G401 (cell line): ENCODE results near the gene PPP1R13B. TPM values are rescaled to one million over a fixed set of nuclear protein-coding genes. Genes with fewer than 3 reads are reported as not detected.

Source experiments
- DNase-seq: peaks from one replicate; pipeline ENCODE4 v3.0.0-alpha.2; 2015; ENCODE audit warnings: low spot score
- in situ Hi-C: cut with HindIII; loops from 2 replicates; pipeline ENCODE4 v1.10.0; 2016; ENCODE audit warnings: low sequenced_read_pairs, mixed read lengths
- total RNA-seq: library from RNA; depleted of rRNA; stranded (reverse); fragments of >200 nt; shearing (Covaris generic); gene quantifications from 2 replicates; pipeline ENCODE4 v1.2.3, GENCODE V29; 2014

The PPP1R13B gene
- total RNA-seq, 1 experiment from 2014 or later = 12.8 TPM

DNA sequence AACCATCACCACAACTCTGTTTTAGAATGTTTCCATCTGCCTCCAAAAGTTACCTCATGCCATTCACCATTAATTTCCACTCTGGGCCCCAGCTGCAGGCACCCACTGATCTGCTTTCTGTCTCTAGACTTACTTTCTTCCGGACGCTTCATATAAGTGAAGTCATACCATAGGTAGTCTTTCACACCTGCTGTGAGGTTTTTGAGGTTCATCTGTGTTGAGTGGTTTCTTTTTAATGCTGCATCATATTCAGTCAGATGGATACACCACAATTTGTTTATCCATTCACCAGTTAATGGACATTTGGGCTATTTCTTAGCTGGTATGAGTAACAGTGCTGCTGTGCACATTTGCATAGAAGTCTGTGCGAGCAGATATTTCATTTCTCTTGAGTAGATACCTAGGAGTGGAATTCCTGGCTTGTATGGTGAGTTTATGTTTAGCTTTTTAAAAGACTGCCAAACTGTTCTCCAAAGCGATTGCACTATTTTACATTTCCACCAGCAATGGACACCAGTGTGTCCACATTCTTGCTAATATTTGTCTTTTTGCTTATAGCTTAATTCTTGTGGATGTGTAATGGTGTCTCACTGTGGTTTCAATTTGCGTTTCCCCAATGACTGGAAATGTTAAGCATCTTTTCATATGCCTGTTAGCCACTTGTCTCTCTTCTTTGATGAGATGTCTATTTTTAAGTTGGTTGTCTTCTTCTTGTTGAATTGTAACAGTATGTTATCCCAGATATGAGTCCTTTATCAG, 83.5 kb downstream of the PPP1R13B start:
- in situ Hi-C loops = no loop called here
- no peak for DNase-seq

DNA sequence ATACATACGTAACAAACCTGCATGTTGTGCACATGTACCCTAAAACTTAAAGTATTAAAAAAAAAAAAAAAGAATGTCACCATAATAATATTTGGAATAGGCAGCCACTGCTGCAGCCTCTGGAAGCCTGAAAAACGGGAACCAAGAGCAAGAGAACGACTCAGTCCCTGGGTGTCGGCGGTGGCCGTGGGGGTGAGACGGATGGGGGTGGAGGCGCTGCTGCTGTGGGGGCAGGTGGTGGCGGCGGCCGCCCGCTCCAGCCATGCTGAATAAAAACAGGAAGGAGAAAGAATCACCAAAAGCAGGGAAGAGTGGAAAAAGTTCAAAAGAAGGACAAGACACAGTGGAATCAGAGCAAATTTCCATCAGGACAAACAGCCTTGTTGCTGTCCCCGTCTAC, 84.8 kb downstream of the PPP1R13B start:
- in situ Hi-C loops = no loop called here
- DNase-seq = no peak

DNA sequence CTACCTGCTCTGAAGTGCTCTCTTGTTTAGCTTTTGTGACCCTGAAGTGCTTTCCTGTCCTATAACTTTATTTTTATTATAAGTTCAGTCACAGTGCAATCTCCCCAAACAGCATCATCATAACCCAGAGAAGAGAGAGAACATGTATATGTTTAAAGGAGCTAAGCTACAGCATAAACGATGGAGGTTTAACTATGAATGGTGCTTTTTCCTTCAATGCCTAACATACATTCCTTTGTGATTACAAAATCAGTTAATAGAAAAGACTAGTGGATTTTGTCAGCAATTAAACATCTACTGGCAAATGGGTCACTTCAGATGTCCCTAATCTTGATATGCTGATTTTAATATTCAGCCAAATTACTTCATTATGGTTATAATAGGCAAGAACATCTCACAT, 85.3 kb downstream of the PPP1R13B start:
- in situ Hi-C loops = no loop called here

DNA sequence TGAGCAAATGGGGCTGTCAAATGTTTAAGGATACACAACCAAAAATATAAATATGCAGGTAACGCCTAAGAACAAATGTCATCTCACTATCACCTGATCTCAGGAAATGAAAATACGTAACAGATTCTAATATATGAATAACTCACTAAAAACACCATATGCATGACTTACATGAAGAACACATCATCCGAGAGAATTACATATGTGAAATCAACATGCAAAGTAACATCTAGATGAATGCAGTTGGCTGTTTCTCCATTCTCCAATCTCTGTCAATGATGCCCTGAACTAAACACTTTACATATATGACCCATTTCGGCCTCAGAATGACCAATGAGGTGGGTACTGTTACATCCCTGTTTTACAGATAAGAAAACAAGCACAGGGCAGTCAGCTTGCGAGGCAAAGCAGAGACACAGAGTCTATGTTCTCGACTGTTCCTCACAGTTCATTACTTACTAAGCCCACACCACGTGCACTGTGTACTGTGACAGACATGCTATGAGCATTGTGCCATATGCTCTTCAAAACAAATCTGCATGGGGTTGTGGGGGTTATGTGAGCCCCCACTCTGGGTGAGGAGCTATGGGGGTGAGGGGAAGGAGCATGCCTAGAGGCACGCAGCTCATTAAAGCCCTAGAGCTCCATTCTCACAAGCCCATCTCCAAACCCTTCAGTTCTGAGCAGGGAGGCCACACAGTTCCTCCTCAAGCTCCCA, 89.2 kb downstream of the PPP1R13B start:
- no peak for DNase-seq
- in situ Hi-C loops = no loop called here

More for the DNA sequence above, 85.3 kb downstream of the PPP1R13B start:
- DNase-seq = no peak

DNA sequence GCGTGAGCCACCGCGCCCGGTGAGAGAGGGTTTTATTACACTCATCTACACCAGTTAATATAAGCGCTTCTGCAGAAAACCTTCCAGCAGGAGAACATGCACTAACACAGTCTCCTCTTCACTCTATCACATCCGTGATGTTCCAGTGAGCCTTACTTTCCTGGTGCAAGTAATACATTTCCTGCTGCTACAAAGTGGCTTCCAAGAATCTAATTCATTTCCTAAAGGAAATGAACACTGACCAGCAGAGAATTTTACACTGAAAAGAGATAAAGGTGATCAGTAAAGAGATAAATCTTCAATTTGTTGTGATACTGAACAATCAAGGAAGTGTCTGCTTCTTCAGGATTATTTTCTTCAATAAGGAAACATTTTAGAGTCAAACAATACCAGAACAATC, 92.3 kb downstream of the PPP1R13B start:
- in situ Hi-C loops = no loop called here
- DNase-seq = no peak

DNA sequence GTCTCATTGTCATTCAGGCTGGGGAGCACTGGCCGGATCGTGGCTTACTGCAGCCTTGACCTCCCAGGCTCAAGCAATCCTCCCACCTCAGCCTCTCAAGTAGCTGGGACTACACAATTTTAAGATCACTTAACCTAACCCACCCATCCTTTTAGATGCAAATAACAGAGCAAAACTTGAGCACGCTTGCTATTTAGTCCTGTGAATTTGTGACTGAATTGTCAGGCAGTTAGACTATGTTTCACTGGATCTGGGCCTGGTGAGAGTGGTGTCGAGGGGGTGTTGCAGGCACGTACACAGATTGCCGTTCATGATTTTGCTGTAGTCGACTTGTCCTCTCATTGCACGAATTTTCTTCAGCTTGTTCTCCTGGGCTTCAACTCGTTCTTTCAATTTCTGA, 93.6 kb downstream of the PPP1R13B start:
- DNase-seq = no peak
- in situ Hi-C loops = no loop called here

DNA sequence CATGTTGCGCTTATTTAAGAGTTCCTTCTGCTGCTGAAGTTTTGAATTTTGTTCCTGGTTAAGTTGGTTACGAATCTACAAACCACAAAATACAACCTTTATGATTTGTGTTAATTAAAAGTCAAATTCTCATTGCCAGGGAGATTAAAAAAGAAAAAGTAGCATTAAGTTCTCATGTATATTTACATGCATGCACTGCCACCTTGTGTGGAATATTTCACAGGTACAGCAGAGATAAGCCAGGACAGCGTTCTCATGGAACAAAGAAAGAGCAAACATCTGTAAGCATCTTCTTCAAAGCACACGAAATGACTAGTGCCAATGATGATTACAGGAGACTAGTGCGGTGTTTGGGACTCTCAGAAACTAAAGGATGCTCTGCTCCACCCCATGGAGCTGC, 97.5 kb downstream of the PPP1R13B start:
- in situ Hi-C loops = no loop called here
- no peak for DNase-seq

DNA sequence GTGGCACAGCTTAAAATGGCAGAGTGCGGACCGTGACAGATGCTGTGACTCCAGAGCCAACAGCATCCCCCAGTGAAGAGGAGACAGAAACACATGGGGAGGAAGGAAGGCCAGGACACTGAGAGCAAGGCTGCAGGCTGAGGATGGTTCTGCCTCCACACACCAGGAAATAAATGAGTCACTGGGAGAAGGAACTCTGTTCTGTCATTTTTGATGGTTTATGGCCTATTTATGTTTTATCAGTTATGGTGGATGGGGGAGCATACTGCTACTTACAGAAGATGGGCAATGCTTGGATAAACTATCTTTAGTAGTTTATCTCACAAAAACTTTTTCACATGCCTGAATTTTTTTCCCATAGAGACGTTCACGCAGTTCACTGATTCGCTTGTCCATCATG, 97.9 kb downstream of the PPP1R13B start:
- in situ Hi-C loops = no loop called here
- DNase-seq = peak; percentile 47

DNA sequence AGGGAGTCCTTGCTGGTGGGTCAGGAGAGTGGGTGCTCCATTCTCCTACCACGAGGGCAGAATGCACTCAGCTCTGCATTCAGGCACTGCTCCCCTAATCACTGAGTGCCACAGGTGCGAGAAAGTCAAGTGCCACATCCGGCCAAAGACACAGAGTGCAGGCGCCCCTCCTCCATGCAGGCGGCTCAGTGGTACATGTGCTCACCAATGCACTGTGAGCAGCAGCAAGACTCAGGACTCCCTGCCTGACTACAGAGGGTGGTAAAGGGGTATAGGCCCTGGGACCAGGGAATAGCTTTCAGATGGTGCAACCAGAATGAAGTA, 98.9 kb downstream of the PPP1R13B start:
- in situ Hi-C loops = no loop called here
- no peak for DNase-seq

DNA sequence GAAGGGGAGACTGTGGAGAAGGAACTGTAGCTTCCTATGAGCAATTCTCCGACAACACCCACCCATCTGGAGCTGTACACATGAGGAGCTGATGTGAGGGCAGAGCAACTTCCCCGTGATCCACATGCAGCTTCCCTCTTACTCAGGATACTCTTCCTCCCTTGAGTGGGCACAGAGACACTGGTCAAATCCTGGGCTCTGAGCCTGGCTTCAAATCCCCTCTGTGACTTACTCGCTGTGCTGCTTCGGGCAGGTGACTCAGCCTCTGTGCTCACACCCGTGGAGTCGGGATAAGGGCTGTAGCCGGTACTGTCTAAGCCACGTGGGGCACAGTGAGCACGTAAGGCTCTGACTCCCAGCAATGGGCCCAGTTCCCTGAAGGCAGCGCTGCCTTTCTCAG, 100.7 kb downstream of the PPP1R13B start:
- in situ Hi-C loops = no loop called here

DNA sequence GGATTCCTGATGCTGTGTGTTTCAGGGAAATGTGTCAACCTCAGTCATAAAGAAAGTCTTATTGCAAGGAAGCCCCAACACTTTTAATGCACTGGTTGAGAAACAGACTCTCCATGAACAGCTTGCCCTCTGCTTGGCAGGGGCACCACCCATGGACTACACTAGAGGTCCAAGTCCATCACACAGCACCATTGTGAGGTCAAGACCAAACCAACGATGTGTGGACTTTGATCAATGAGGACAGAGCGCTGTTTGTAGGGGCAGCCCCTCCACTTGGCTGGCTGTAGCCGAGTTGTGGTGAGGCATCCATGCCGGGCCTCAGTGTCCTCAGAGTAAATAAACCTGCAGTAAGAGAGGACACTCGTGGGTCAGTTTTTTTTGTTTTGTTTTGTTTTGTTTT, 102.0 kb downstream of the PPP1R13B start:
- DNase-seq = no peak
- in situ Hi-C loops = no loop called here

More for the DNA sequence above, 100.7 kb downstream of the PPP1R13B start:
- DNase-seq = no peak

DNA sequence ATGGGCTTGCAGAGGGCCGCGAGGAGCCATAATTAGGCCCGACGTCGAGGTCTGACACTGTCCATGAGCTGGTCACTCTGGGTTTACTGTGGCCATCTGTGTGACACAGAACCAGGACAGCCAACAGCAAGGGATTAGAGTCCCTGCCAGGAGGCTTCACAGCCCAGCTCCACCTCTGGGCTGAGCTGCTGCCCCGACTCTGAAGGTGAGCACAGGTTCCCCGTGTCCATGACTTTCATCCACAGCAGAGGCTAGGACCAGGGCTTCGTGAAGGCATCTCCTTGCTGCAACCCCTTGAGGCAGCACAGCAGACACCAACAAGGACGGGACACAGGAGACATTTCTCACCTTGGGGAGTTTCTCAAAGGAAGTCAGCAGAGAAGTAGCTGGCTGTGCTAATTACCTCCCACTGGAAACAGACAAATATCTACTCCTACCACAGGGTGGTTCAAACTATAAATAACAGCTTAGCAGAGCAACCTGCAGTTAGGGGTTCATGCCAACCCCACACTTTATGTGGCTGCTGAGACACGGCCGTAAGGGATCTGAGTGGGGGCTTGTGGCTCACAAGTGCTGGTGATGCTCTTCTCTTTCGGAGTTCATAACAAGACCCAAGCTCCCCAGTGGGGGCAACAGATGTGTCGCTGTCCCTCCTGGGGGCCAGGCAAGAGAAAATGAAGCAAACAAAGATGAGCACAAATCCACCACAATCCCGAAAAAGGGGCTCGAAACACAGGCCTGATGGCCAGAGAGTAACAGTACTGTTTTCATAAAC, 102.6 kb downstream of the PPP1R13B start:
- in situ Hi-C loops = no loop called here
- DNase-seq = peak; percentile 84

DNA sequence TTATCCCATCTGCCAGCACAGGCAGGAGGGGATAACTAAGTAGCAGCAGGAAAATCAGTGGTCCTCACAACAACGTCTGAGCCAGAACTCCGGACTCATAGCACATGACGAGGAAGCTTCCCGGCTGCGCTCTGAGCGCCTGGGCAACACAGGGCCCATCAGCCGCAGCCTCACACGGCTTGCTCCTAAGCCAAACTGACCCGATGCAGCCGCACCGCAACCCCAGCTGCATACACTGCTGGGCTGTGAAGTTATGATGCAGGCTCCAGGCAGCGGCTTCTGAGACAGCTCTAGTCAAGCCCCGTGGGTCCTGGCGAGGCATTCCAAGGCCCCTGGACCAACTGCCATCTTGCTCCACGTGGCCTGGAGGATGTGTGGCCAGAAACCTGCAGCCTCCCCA, 103.7 kb downstream of the PPP1R13B start:
- DNase-seq = no peak
- in situ Hi-C loops = no loop called here

DNA sequence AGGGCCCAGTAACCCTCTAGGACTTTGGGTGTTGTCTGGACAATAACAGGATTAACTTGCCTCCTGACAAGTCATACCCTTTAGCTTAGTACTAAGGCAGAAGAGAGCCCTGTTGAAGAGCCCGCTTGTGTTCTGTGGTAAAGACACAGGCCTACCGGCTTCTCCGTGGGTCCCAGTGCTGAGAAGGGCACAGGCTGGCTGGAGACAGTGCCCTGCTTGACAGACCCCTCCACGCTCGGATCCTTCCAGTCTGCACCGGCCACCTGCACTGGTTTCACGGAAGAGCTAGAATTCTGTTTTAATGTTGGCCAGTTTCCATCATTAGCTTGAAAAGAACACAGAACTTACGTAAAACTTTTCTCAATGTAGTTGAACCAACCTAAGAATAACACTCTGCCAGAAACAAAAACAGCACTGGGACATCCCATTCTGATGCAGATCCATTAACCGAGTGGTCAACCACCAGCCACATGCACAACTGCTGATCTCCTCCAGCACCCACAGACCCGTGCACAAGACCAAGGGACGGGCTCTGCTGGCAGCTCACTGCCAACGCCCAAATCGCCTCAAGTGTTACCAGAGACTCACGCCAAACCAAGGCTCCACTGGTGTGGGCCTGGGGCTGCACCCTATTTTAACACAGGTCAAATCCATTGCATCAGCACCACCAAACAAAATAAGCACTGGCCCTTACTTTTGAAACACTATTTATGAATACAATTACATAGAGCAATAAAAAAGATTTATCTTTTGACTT, 104.7 kb downstream of the PPP1R13B start:
- no peak for DNase-seq
- in situ Hi-C loops = no loop called here

DNA sequence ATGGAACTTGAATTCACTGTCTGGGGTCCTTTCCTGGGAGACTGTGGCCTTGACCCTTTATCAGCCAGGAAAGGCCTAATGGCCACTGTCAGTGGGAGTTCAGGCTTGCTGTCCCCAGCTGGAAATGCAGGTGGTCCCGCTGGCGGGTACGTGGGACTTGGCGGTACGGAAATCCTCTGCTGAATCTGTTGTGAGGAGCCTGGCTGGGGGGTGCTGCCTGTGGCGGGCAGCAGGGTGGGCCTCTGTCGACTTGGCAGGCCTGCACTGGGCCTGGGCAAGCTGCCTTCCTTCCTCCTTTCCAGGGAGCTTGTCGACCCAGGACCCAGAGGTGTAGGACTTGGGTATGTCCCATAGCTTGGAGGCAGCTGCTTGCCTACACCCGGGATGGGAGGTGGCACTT, 105.5 kb downstream of the PPP1R13B start:
- in situ Hi-C loops = no loop called here
- DNase-seq = no peak

DNA sequence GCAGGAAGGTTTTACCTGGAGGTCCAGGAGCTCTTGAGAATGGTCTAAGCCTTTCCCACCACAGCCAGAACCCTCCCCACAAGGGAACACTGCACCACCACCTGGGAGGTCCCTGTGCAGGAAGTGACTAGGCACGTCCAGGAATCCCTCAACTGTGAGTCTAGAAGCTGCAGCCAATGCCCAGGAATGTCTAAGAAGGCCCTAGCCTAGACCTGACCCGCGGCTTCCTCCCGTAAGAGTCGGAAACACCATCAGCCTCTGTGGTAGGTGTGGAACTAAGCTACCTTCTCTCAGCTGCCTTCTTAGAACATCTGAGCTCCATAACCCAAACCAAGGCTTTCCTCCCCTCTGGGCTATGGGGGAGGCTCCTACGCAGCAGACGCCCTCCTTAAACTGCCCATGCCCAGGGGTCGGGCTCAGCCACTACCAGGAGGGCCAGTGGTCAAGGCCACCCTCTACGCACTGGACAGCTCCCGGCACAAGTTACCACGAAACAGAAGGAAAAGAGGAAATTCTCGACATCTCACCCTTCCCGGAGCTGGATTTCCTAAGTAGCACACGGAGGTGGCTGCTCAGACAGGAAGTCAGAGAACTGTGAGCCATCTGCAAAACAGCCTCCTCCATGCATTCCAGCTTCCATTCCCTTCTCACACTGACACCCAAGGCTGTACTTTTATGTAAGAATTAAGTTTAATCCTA, 106.2 kb downstream of the PPP1R13B start:
- in situ Hi-C loops = no loop called here
- DNase-seq = no peak

DNA sequence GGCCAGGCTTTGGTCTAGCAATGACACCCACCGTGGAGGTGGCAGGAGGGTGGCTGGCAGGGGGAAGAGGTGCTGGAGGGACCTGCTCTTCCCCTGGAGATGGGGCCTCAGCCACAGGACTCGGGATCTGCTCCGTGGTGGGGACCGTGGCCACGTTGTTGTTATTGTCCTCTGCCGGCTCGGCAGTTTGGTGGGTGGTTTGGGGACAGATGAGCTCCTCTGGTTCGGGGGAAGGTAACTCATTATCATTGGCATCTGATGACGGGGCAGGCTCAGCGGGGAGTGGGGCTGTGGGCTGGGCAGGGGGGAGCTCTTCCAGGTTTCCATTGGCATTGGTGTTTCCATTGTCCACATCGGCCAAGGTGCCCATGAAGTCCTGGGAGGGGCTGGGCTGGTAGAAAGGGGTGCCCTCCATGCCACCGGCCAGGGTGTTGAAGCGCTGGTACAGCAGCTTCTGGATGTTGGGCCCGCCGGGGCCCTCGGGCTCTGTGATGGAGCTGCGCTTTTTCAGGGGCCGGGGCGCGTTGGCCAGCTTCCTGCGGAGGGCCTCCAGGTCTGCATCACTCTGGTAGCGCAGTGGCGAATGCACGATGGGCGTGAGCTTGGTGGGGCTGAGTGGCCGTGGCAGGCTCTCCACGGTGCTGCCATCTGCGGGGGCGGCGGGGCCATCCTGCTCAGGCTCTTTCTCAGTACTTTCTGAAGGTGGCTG, 107.4 kb downstream of the PPP1R13B start:
- no peak for DNase-seq
- in situ Hi-C loops = no loop called here

DNA sequence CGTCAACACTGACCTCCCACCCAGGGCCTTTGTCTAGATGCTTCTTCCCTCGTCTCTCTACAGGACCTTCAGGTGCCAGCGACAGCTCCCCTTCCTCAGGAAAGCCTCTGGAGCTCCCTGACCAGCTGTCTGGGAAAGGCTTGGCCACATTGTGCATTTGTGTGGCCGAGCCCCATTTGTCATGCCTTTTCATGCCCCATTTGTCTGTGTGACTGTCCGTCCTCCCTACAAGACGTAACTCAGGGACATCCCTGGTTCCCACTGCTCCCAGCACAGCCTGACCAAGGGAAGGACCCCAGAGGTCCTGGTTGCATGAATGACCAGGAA, 107.9 kb downstream of the PPP1R13B start:
- no peak for DNase-seq
- in situ Hi-C loops = no loop called here
